Fibroblast of skin of left biceps (primary cell): ENCODE results near the gene NUDT13.
"Not testable (repeated sequence)": the region's sequence is repeated elsewhere in the genome, so short reads cannot be mapped to it uniquely, and the experiment has no call there.

Experiments
- DNase-seq, 2 experiments: peaks; one replicate each; pipeline ENCODE4 v3.0.0-alpha.2; 2013; ENCODE audit warnings: low read depth in 2 of 2

Gene NUDT13

GRCh38 chr10:73099141-73099540, 11.1 kb upstream of the NUDT13 start:
- no peak for DNase-seq

- DNase-seq = no peak
Observed at GRCh38 chr10:73106301-73106700, 4.0 kb upstream of the NUDT13 start.

- not testable (repeated sequence) for DNase-seq
Observed at GRCh38 chr10:73109248-73109652, 1.0 kb upstream of the NUDT13 start.

GRCh38 chr10:73112032-73112431, 1.8 kb downstream of the NUDT13 start:
- not testable (repeated sequence) for DNase-seq

- no peak for DNase-seq
Observed at GRCh38 chr10:73113551-73113950, 3.3 kb downstream of the NUDT13 start.

GRCh38 chr10:73116017-73116416, 5.8 kb downstream of the NUDT13 start:
- DNase-seq = no peak

GRCh38 chr10:73117976-73118743, 7.9 kb downstream of the NUDT13 start:
- no peak for DNase-seq

GRCh38 chr10:73119457-73119856, 9.2 kb downstream of the NUDT13 start:
- DNase-seq = no peak

GRCh38 chr10:73119952-73120351, 9.7 kb downstream of the NUDT13 start:
- DNase-seq = no peak

- DNase-seq = no peak
Observed at GRCh38 chr10:73126343-73126742, 16.1 kb downstream of the NUDT13 start.

- DNase-seq = no peak
Observed at GRCh38 chr10:73131301-73131700, 21.0 kb downstream of the NUDT13 start.

GRCh38 chr10:73131913-73132686, 21.8 kb downstream of the NUDT13 start:
- DNase-seq = no peak

- DNase-seq = no peak
Observed at GRCh38 chr10:73134727-73135126, 24.5 kb downstream of the NUDT13 start.

GRCh38 chr10:73136627-73137026, 26.4 kb downstream of the NUDT13 start:
- DNase-seq = no peak

- no peak for DNase-seq
Observed at GRCh38 chr10:73139251-73139650, 29.0 kb downstream of the NUDT13 start.

- DNase-seq = no peak
Observed at GRCh38 chr10:73141603-73142002, 31.3 kb downstream of the NUDT13 start.

- not testable (repeated sequence) for DNase-seq
Observed at GRCh38 chr10:73150633-73151413, 40.6 kb downstream of the NUDT13 start.

GRCh38 chr10:73152009-73152408, 41.8 kb downstream of the NUDT13 start:
- DNase-seq = no peak

GRCh38 chr10:73156054-73156453, 45.8 kb downstream of the NUDT13 start:
- no peak for DNase-seq

GRCh38 chr10:73159038-73159648, 48.9 kb downstream of the NUDT13 start:
- DNase-seq = no peak

GRCh38 chr10:73161079-73161478, 50.8 kb downstream of the NUDT13 start:
- DNase-seq = no peak

- DNase-seq = no peak
Observed at GRCh38 chr10:73161662-73162061, 51.4 kb downstream of the NUDT13 start.
